GM12878 (cell line): ENCODE data around the gene ABHD2. TPM values are rescaled to one million over a fixed set of nuclear protein-coding genes. Genes with fewer than 3 reads are reported as not detected.

ENCODE experiments used
- ATAC-seq: fragments of 200-7000 bp; cut with Tn5 transposase; 3 replicates; pipeline ENCODE4 v1.9.1; 2020; ENCODE audit warnings: mild to moderate bottlenecking, moderate library complexity
- BruUV-seq: library from RNA; stranded (reverse); fragments of 400-500 nt; replicated peaks from 2 replicates; lab custom pipeline; 2021; lab: Mats Ljungman, UMichigan
- CTCF ChIA-PET: fragments of 300-600 bp; sonication (Branson Sonifier 250); formaldehyde crosslinking; extraction: SDS; loops from one replicate; lab custom pipeline; 2021; ENCODE audit warnings: inconsistent platforms; lab: Yijun Ruan, JAX
- POLR2A ChIA-PET: fragments of 350-600 bp; formaldehyde crosslinking; extraction: SDS; loops from one replicate; lab custom pipeline; 2021; ENCODE audit warnings: inconsistent platforms; lab: Charles Lee
- RAD21 ChIA-PET: fragments of 300-600 bp; sonication (Branson Sonifier 250); formaldehyde crosslinking; loops from one replicate; lab custom pipeline; 2023; ENCODE audit warnings: antibody characterized with exemption; ENCODE audit not compliant: unreplicated experiment; lab: Charles Lee
- SMC1A ChIA-PET: fragments of 300-600 bp; sonication (Branson Sonifier 250); formaldehyde crosslinking; loops from one replicate; lab custom pipeline; 2023; ENCODE audit not compliant: unreplicated experiment, uncharacterized antibody; lab: Charles Lee
- DNase-seq: peaks from one replicate; pipeline ENCODE4 v3.0.0-alpha.2; 2011; ENCODE audit warnings: low read depth, low spot score
- FAIRE-seq: peaks from 3 replicates; lab custom pipeline; 2011; peaks lifted over from hg19 to GRCh38; lab: Jason Lieb, UNC
- H2AFZ ChIP-seq: 2 replicates; pipeline ENCODE4 v1.6.0; 2011; ENCODE audit warnings: low read depth, low read length, control low read depth; ENCODE audit not compliant: control insufficient read depth
- H3K27ac ChIP-seq: 2 replicates; pipeline ENCODE4 v1.5.1; 2011; ENCODE audit warnings: control low read depth; ENCODE audit not compliant: control insufficient read depth, insufficient read depth
- H3K27me3 ChIP-seq, 2 experiments: replicated peaks in 1 of 2; 2 replicates each; pipeline versions ENCODE4 v1.6.0 to v1.6.1; 2011; ENCODE audit warnings: low read length in 1 of 2; ENCODE audit not compliant: control insufficient read depth in 2 of 2, insufficient read depth in 2 of 2
- H3K36me3 ChIP-seq, 2 experiments: 2 replicates each; pipeline ENCODE4 v1.5.1; 2011; ENCODE audit warnings: low read length in 1 of 2; ENCODE audit not compliant: control insufficient read depth in 2 of 2, insufficient read depth in 2 of 2
- H3K4me1 ChIP-seq: 2 replicates; pipeline ENCODE4 v1.6.1; 2011; ENCODE audit warnings: mild to moderate bottlenecking, low read length, moderate library complexity, mixed read lengths; ENCODE audit not compliant: control insufficient read depth, insufficient read depth
- H3K4me2 ChIP-seq: 2 replicates; pipeline ENCODE4 v1.6.0; 2011; ENCODE audit warnings: control low read depth; ENCODE audit not compliant: control insufficient read depth, insufficient read depth
- H3K4me3 ChIP-seq: fragments of 200-600 bp; sonication (generic); 2 replicates; pipeline ENCODE4 v1.5.1; 2016
- H3K79me2 ChIP-seq: 2 replicates; pipeline ENCODE4 v1.6.0; 2011; ENCODE audit warnings: low read length; ENCODE audit not compliant: control insufficient read depth, insufficient read depth
- H3K9ac ChIP-seq: 2 replicates; pipeline ENCODE4 v1.8.0; 2011; ENCODE audit warnings: low read length, control low read depth, mixed read lengths; ENCODE audit not compliant: control insufficient read depth, insufficient read depth
- H3K9me3 ChIP-seq: replicated peaks from 3 replicates; pipeline ENCODE4 v1.5.1; 2011; ENCODE audit warnings: mild to moderate bottlenecking, low read length; ENCODE audit not compliant: control insufficient read depth, insufficient read depth
- H4K20me1 ChIP-seq: 2 replicates; pipeline ENCODE4 v1.6.0; 2011; ENCODE audit not compliant: control insufficient read depth, insufficient read depth
- EP300 ChIP-seq, 2 experiments: fragments of 150-350 bp in 1 of 2; IDR thresholded peaks; 2 replicates each; pipeline ENCODE4 v1.6.1; 2011 to 2012; ENCODE audit warnings: low read depth in 2 of 2, low read length in 2 of 2, borderline replicate concordance in 1 of 2, improper control_type of control experiment in 1 of 2, inconsistent platforms in 1 of 2; ENCODE audit not compliant: control insufficient read depth in 1 of 2
- FOXK2 ChIP-seq: fragments of 450-650 bp; IDR thresholded peaks from 2 replicates; pipeline ENCODE4 v1.6.1; 2017; ENCODE audit warnings: mild to moderate bottlenecking, moderate library complexity
- HDAC6 ChIP-seq: fragments of 200-600 bp; sonication (generic); IDR thresholded peaks from one replicate; pipeline ENCODE4 v1.8.0; 2017; ENCODE audit warnings: antibody characterized with exemption; ENCODE audit not compliant: unreplicated experiment
- SMAD1 ChIP-seq: fragments of 450-650 bp; IDR thresholded peaks from 2 replicates; pipeline ENCODE4 v1.6.1; 2018; ENCODE audit warnings: mild to moderate bottlenecking, low read depth; ENCODE audit not compliant: partially characterized antibody
- YBX1 ChIP-seq: fragments of 450-650 bp; IDR thresholded peaks from 2 replicates; pipeline ENCODE4 v1.6.1; 2016; ENCODE audit warnings: antibody characterized with exemption
- ZBTB11 ChIP-seq: fragments of 450-650 bp; formaldehyde crosslinking; IDR thresholded peaks from 2 replicates; pipeline ENCODE4 v1.5.0; 2022; ENCODE audit warnings: mild to moderate bottlenecking, missing genetic modification characterization
- WGBS: methylation state at CpG from one replicate; pipeline ENCODE4 v1.1.6; 2016; ENCODE audit warnings: low lambda C conversion rate; ENCODE audit not compliant: insufficient replicate concordance, insufficient coverage; ENCODE audit errors: missing lambda C conversion rate; 5-methylcytosine and 5-hydroxymethylcytosine counted together
- in situ Hi-C: fragments of 300-500 bp; cut with MboI; formaldehyde crosslinking; loops from 9 replicates; pipeline ENCODE4 v1.14.3; 2018; ENCODE audit warnings: mixed read lengths
- intact Hi-C: fragments of 100-400 bp; cut with micrococcal nuclease; formaldehyde crosslinking; loops from one replicate; pipeline ENCODE4 v1.14.2; 2022; ENCODE audit not compliant: unreplicated experiment
- polyA plus RNA-seq, 11 experiments: library from polyadenylated mRNA; depleted of rRNA in 4 of 11; unstranded in 6 of 11; stranded (reverse) in 5 of 11; fragments of >200 nt; fragmentation: Nextera tagmentation in 4 of 11; fragmentation: Illumina TruSeq in 1 of 11; extraction: Ambion mirVana in 4 of 11; extraction: Trizol in 1 of 11; gene quantifications; 1 replicate in 1 of 11; 2 replicates in 10 of 11; pipeline versions ENCODE4 v1.2.1 to v1.2.3, GENCODE V29; 2011 to 2016; ENCODE audit warnings: inconsistent platforms in 2 of 11, missing spikeins in 2 of 11, low read depth in 1 of 11
- total RNA-seq, 4 experiments: library from RNA; depleted of rRNA in 3 of 4; stranded (reverse); fragments of >200 nt in 3 of 4; fragmentation: Illumina TruSeq in 1 of 4; extraction: Trizol in 1 of 4; gene quantifications; 2 replicates each; pipeline versions ENCODE4 v1.2.1 to v1.2.3, GENCODE V29; 2013 to 2021

Gene ABHD2
- total and polyA plus RNA-seq, 10 of the 15 experiments (the other 5 are each of a cell fraction or from before 2014, with no cell fraction given) = 1.2 to 33.6 (median 20.4) TPM

GRCh38 chr15:89211678-89212170 is 123.5 kb downstream of the ABHD2 start:
- RAD21 ChIA-PET = no interaction called here
- SMC1A ChIA-PET = no interaction called here
- no peak for DNase-seq
- in situ Hi-C loops = no loop called here
- Histone ChIP-seq H2AFZ (no peak overlapping the region), H3K36me3 (no peaks in the 10 kb centered on the region), H3K79me2 (no peaks in the 10 kb centered on the region), H3K9me3 (no peaks in the 10 kb centered on the region)
- FAIRE-seq = no peak
- TF ChIP-seq HDAC6 (no peak), ZBTB11 (CRISPR knock-in tag) (no peak), SMAD1 (no peak), EP300 (IDR thresholded peaks at IDR 0.05; ENCODE audit: borderline replicate concordance in 1 of 2, control insufficient read depth in 1 of 2, low read depth in 2 of 2, low read length in 2 of 2) (no peak), YBX1 (no peak), FOXK2 (no peak)
- TF ChIP-seq, all 136 proteins: peak for 0
- BruUV-seq = no TSS peak
- Histone ChIP-seq H4K20me1 (no peaks in the 10 kb centered on the region), H3K4me1 (no peaks in the 10 kb centered on the region; the same call in 1 of the 2 replicates), H3K27ac (no peak overlapping the region), H3K27me3 (no peaks in the 10 kb centered on the region), H3K4me2 (no peak overlapping the region), H3K9ac (no peak overlapping the region), H3K4me3 (no peak overlapping the region)
- WGBS = 46% methylated on average over 5 of the region's 5 CpGs
- ChIA-PET CTCF (no interaction called here), POLR2A (no interaction called here)
- intact Hi-C loops = no loop called here
- ATAC-seq = no peak
